Kidney glomerular epithelial cell (primary cell): ENCODE measurements around the gene RNF220.
A peak's percentile ranks its signal among the peaks of the same experiment; 100 is the strongest.

Source experiments
- DNase-seq: peaks from one replicate; lab custom pipeline; 2025; lab: John Stamatoyannopoulos, UW

The RNF220 gene

DNA sequence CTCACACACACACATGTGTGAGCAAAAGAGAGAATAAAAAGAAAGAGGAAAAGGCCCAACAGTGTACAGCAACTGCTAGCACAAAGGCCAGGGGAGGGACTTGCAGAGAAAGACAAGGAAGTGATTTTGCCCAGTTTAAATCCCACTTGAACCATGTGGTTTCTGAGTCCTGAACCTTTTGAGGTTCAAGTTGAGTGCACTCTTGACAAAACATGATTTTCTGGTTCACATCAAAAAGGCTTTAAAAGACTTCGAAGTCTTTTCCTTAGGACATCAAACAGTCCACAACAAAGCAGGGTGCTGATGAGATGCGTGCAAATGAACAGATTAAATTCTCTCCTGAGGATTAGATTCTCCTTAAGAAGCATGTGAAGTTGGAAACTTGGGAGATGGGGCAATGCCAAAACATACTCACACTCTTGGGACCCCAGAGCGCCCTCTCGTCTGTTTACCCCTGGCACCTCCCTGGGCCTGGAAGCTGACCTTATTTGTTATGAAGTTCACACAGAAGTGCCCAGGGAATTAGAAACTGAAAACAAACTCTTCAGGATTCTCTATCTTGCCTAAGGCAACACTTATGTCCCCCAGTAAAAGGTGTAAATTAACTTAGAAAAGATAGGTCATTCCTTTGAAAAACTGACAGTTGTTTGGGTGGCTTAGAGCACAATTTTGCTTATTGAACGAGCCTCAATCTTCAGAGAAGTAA, 31.5 kb downstream of the RNF220 start:
- DNase-seq, result no peak

DNA sequence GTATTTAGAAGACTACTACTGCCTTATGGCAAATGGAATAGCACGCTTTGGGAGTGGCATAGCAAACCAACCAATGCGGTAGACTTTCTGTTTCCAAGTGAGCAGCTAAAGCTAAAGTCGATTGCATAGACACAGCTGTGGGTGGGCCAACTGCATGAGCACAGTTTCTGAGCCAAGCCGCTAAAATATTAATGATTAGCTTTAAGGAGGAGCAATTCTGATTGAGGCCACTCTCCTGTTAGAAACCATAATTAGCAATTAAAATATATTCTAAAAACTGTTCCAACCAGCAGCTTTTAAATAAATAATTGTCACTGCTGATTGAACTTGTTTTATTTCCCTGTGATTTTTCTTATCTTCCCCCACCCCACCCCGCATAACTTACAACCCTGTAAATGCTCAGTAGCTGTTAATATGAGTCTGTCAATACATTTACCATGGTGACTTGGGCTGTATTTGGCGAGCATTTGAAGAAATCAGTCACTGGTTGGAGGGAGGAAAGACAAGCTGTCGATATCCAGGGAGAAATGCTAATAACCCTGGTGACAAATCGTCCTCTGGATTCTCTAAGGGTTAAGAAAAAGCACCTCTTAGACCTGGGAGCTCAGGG, 32.2 kb downstream of the RNF220 start:
- no peak for DNase-seq

DNA sequence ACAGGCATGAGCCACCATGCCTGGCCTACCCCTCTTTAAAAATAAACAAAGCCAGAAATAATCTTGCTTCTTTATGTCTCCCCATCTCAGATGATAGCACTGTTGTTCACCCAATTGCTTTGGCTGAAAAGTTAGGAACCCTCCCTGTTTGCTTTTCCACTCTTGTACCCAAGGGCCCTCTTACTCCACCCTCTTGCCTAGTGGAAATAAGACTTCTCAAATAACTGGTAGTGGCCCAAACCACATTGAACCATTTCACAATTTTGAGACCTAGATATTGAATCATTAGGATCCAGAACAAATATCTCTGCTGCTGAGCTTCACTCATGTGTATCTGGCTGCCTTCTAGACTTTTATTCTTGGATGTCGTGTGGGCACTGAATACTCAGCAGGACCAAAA, 37.7 kb downstream of the RNF220 start:
- DNase-seq, result no peak

DNA sequence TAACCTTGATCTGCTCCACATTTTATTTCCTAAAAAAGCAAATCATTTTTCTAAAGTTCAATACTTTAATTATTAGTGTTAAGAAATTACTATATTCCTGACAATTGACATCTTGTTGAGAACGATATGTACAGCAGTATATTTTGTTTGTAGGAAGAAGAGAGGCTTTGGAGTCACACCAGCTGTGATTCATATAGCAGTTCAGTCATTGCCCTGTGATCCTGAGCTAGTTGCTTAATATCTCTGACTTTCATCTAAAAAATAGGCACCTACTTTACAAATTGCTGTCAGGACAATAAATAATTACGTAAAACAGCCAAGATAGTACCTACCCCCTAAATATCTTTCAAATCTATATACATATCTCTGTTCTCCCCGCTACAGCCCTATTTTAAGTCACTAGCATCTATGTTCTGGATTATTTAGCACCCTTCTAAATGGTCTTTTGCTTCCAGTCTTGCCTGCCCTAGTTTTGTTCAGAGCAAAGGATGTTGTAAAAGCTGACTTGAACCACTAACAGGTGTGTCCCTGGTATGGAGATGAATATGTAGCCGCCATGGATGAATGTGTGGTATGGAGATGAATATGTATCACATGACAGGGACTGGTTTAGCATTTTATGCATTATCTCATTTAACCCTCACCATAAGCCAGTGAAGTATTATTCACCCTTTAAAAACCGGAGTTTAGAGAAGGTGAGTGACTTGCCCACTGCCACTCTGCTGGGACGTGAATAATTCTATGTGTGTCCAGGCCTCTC, 42.2 kb downstream of the RNF220 start:
- DNase-seq, result no peak

DNA sequence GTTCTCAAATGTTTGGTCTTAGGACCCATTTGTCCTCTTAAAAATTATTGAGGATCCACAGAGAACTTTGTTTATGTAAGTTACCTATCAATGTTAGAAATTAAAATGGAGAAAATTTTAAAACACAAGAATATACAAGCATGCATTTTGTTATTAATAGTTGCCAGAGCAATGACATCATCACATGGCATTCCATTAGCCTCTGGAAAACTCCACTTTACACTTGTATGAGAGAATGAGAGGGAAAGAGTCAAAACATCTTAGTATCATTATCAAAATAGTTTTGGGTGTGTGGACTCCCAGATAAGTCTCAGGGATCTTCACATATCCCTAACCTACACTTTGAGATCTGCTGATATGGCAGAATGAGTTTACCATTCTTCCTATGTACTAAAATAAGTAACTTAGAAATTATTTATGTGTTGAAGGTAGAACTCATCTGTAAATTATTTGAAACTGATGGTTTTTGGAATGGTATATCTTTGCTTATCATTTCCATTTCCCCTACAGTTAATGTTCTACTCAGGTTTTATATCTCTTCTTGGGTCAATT, 48.8 kb downstream of the RNF220 start:
- DNase-seq, result no peak

DNA sequence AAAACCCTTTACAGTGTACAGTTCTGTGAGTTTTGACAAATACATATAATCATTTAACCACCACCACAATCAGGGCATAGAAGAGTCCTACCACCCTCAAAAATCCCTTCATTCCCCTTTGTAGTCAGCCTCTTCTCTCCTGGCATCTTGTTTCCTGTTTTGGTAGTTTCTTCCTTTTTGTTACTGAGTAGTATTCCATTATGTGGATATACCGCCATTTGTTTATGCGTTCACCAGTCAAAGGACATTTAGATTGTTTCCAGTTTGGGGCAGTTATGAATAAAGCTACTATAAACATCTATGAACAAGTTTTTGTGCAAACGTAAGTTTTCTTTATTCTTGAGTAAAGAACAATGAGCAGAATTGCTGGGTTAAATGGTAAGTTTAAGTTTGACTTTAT, 49.6 kb downstream of the RNF220 start:
- DNase-seq, result no peak

DNA sequence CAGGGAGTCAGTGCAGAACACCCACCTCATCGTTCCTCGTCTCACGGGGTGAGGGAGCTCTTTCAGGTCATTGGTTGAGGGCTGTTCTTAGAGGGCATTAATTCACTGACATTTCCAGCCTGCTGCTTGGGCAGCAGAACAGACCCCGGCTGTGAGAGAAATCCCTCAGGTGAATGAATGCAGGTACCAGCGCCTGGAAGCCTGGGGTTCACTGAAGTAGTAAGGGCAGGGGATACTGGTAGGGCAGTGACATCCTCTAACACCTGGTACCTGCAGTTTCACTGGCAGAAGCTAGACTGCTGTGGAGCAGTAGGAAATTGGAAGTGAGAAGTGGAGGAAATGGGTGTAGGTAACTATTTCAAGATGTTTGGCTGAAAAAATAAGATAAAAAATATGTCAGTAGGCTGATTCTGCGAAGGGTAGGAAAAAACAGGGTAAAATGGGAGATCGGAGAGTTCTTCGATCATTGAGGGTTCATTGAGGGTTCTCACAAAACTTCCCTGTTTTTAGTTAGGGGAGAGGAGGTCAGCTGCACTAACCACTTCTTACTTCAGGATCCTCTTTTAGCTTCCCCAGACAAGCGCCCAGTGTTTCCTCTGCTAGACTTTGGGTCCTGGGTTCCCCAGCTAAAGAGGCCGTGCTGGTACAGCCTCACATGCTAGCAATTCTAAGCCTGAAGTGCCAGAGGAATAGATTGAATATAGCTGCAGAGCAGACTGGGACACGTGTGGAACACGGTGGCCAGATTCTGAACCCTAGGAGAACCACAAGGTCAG, 55.2 kb downstream of the RNF220 start:
- DNase-seq, result no peak

DNA sequence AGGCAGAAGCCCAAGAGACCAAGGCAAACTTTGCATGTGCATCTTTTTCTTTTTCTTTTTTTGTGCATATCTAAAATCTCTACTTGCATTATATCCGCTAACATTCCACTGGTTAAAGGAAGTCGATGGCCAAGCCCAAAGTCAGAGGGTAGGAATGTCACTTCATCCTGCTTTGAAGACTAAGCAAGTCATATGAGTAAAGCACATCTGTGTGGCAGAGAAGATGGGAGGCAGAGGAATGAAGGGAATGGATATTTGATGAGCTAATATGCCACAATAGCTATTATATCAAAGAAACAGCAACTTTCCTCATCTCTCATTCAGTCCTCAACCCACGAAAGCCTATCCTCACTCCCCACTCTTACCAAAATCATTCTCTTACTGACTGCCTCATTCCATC, 59.3 kb downstream of the RNF220 start:
- DNase-seq, result no peak

DNA sequence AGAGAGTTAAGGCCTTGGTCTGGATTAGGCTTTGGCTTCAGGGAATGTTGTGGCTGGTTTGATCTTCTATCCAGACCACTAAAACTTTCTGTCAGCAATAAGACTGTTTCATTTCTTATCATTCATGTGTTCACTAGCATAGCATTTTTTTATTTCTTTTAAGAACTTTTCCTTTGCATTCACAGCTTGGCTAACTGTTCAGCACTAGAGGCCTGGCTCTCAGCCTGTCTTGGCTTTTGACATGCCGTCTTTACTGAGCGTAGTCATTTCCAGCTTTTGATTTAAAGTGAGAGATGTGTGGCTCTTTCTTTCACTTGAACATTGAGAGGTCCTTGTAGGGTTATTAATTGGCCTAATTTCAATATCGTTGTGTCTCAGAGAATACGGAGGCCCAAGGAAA, 62.5 kb downstream of the RNF220 start:
- no peak for DNase-seq

DNA sequence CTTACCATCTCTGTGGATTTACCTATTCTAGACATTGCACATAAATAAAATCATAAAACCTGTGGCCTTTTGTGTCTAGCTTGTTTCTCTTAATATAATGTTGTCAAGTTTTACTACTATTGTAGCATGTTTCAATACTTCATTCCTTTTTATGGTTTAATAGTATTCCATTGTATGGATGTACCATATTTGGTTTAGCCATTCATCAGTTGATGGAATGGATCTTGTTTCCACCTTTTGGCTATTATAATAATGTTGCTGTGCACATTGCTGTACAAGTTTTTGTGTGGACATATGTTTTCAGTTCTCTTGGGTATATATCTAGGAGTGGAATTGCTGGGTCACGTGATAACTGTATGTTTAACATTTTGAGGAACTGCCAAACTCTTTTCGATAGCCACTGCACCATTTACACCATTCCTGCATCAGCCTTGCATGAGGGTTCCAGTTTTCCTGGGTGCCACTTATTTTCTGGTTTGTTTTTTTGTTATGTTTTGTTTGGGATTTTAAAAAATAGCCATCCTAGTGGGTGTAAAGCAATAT, 66.9 kb downstream of the RNF220 start:
- no peak for DNase-seq

DNA sequence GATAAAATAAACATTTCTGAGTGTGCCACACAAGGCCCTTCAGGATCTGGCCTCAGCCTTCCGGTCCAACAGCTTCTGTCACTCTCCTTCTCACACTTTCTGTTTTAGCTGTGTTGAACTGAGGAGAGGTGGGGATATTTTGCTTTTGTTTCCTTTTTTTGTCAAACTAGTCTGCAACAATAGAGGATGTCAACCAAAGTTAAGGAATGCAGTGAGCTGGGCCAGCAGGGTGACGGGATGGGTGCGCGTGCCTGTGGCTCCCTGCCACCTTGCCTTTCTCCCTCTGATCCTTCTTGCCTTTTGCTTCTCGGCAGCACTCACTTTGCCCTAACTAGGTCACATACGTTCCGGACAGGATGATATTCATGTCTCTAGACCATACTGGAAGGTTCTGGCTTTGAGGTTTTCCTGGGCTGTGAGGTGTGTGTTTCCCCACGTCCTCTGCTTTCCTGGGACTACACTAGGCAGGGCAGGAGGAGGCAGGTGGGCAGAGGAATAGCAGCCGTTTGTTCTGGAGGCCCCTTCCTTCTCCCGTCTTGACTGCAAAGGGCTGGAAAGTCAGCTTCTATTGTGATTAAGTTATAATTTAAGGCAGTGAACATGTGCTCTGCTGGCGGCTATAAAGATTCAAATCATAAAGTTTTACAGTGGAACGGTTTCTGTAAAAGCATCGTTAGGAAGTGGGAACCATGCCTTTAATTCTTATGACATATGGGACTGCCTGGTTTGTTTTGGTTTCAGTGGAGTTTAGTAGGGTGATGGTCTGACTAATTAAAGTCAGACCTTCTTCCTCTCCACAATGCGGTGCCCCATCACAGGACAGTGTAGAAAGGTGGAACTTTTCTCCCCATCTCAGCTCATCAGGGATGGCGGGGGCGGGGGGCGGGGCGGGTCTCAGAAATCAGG, 67.8 kb downstream of the RNF220 start:
- DNase-seq, result no peak

DNA sequence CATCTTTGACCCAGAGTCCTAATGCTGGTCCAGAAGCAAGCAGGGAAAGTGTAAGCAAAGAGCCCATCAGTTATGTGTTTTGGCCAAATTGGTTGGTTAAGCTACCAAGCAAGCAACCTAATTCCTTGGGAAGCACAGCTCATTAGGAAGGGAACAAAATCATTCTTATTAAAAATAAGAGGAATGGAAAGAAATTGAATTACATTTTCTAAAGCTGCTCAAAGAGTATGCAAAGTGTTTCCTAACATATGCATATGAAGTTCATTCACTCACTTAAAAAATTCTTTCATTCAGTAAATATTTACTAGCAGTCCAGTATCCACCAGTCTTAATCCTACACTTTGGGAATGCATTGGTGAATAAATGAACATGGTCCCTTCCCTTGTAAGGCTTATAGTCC, 71.8 kb downstream of the RNF220 start:
- no peak for DNase-seq

DNA sequence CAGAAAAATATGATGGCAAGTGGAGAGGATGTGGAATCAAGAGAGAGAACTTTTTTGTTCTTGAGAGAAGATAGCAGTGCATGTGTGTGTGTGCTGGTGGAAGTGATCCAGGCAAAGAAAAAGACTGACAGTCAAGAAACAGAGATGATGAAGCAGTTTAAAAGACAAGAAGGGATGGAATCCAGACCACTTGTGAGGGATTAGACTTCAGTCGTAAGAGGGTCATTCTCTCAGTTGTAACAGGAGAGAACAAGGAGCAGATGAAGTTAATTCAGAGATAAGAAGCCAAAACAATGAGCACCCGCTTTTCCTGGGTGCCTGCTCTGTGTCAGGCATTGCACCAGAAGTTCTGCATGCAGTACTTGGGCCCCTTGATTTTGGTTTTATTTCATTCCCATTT, 76.6 kb downstream of the RNF220 start:
- no peak for DNase-seq

DNA sequence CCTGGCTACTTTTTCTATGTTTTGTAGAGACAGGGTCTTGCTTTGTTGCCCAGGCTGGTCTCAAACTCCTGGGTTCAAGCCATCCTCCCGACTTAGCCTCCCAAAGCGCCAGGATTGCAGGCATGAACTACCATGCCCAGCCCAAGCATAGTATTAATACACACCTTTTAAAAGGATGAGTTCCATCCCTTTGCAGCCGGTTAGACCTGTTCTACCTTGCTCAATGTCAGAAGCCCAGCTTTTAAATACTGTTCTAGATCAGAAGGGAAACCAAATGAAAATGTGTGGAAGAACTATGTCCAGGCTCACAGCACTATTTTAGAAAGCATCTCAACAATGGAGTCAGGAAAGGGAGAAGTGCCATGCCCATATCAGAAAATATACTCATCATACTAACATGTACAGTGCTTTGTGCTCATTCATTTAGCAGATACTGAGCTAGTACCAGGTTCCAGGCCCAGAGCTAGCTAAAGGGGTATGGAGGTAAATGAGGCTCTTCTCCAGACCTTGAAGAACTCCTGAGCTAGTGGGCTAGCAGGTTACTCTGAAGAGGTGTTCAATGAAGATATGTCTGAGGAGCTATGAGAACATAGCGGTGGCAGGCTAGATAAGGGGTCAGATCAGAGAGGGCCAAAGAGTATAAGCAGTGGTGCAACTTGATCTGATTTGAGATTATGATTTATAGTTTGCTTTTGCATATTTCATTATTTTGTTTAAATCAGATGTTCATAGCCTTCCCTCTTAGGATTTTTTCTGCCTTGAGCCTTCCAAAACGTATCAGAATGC, 78.2 kb downstream of the RNF220 start:
- DNase-seq, result no peak

DNA sequence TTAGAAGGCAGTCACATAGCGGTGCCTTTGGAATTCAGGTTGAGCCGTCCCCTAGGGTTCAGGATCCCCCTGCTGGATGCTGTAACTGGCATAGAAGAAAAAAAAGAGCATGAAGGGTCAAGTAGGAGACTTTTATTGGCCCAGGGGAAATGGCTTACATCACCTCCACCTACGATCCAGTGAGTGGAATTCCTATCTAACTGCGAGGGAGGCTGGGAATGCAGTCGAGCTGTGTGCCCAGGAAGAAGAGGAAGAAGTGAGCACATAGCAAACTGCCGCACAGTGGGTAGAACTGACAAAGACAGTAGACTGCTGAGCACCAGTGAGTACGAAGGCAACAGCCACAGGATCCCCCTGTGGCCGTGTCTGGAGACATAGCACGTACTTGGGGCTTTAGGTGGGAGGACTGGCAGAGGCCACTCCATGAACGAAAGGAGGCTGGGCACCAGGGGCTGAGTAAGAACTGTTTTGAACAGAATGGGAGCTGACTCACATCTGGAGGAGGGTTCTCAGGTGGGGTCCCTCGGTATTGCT, 79.2 kb downstream of the RNF220 start:
- DNase-seq, result peak; percentile 93

DNA sequence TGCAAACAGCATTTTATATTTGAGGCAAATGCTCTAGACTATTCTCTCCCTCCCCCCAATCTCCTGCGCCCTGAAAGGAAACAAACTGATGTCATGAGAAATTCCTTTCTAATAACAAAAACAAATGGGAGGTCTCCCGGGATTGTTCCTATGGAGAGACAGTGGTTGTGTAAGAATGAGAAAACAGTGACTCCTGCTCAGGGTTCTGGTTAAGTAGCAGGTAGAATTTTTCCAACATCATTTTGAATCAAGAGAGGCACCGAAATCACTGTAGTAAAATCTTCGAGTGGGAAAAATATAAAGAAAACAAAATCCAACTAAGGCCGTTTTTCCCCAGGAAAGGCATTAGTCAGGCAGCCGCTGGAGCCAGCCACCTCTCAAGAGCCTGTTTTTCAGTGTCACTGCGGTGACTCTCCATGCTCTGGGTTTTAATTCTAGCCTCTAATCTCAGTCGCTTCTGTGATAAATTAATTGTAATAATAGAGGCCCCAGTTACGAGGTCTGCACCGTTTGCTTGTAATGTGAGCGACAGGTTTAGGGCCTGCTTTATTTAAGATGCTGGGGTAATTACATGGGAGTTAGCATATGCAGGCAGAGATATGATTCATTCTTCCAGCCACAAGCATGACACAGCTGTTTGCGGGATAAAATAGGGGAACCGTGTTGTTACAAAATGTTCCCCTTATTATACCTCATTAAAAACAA, 80.3 kb downstream of the RNF220 start:
- peak; percentile 75 for DNase-seq

DNA sequence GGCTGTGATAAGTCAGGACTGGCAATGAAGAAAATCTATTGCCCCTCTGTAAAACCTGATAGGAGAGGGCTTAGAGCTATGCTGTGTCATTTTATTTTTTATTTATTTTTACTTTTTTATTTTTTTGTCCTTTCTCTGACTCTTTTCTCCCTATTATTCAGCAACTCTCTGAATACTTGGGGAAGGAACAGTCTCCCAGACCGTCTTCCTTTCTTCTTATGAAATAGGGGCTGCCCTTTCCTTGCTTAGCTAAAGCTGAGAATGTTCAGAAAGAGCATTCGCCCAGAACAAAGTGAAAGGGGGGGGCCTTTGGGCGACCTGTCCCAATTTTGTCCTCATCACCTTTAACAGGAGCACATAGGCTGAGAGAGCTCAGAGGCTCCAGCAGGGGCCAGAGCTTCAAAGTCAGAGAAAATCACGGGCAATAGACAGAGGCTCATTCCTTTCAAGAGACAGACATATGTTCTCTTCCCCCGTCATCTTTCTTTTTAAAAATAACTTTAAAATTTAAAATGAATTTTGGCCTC, 80.9 kb downstream of the RNF220 start:
- no peak for DNase-seq

DNA sequence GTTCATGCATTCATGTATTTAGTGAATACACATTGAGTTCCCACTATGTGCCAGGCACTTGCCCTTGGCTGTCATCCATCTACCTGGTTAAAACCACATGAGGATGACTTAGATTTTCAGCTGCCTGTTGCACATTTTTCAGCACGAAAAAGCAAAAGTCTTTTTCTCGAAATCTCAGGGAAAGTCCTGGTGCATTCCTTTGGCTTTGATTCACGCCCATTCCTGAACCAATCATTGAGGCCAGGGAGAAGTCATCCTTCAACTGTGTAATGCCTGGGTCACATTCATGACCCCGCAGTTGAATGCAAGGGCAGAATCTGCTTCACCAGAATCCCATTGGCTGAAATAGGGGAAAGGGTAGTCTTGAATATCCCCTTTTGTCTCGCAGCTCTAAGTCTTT, 84.4 kb downstream of the RNF220 start:
- no peak for DNase-seq
